NCI-H774 (cell line): ENCODE data around the gene PEBP1.

Source experiments
- DNase-seq: peaks from one replicate; lab custom pipeline; 2025; lab: John Stamatoyannopoulos, UW

The PEBP1 gene

GRCh38 chr12:118136559-118137003 is 657 bp downstream of the PEBP1 start:
- DNase-seq, result no peak

DNA sequence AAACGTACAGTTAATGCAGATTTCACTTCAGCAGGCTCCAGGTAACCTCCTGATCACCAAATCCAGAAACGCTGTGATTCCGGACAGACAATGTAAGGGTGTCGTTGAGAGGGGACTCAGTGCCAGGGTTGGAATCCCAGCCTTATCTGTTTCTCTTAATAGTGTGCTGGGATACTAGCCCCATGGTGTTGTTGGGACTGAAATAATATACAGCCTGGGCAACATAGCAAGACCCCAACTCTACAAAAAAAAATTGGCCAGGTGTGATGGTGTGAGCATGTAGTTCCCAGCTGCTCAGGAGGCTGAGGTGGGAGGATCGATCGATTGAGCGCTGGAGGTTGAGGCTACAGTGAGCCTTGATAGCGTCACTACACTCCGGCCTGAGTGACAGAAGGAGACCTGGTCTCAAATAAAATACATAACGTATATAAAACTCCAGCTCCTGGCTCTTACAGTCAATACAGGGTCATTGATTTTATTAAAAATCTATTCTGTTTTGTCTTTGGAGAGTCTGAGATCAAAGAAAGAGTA is 1.3 kb downstream of the PEBP1 start:
- no peak for DNase-seq

GRCh38 chr12:118140825-118141224 is 4.9 kb downstream of the PEBP1 start:
- no peak for DNase-seq

- DNase-seq, result no peak
Observed at GRCh38 chr12:118144499-118144898, 8.6 kb downstream of the PEBP1 start.

- DNase-seq, result no peak
Observed at GRCh38 chr12:118145113-118145797, 9.3 kb downstream of the PEBP1 start.

DNA sequence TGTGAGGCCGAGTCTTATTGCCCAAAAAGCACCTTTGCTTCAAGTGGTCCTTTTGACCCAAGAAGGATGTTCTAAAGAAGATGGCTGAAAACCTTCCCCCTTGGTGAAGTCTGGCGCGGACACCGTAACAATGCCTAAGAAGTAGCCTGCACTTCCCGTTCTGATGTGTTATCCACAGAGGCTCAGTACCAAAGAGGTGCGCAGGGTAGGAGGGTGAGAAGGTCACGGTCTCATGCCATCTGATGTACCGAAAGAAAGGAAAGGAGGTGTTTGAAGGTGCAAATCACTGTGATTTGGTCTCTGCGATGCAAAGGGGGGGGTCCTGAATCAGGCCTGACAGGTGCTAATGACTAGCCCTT is 9.9 kb downstream of the PEBP1 start:
- DNase-seq, result no peak

DNA sequence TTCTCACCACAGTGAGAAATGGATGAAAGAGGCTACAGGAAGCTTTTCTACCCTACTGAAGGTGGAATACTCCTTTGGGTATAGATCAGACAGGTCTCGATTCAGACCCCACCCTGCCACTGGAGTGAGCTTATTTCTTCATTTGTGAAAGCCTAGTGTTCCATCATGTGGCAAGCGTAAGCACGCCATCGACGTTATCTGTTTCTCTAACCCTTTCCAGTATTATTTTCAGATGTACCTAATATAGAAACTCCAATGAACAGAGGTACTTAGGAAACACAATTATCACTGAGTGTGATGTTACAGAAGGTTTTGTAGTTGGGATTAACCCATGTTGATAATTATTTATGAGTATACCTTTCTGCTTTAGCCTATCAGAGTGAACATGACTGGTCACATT is 12.4 kb downstream of the PEBP1 start:
- DNase-seq, result no peak

GRCh38 chr12:118150625-118151024 is 14.7 kb downstream of the PEBP1 start:
- no peak for DNase-seq

GRCh38 chr12:118151755-118152154 is 15.8 kb downstream of the PEBP1 start:
- no peak for DNase-seq

DNA sequence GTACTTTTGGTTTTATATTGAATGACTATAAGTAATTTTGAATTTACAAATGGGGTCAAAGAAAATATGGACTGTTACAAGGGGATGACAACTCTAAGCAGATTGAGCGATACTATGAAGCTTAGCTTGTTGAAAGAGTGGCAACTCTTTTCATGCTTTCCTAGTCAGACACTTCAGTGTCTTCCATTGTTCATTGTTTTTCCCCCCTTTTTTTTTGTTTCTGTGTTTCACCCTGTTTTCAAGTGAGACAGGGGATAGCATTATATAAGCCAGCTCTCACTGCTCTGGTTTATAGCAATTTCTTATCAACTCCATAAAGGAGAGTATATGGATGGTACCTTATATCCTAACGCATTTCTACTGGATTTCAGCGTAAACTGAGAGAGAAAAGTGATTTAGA is 24.6 kb downstream of the PEBP1 start:
- DNase-seq, result no peak

DNA sequence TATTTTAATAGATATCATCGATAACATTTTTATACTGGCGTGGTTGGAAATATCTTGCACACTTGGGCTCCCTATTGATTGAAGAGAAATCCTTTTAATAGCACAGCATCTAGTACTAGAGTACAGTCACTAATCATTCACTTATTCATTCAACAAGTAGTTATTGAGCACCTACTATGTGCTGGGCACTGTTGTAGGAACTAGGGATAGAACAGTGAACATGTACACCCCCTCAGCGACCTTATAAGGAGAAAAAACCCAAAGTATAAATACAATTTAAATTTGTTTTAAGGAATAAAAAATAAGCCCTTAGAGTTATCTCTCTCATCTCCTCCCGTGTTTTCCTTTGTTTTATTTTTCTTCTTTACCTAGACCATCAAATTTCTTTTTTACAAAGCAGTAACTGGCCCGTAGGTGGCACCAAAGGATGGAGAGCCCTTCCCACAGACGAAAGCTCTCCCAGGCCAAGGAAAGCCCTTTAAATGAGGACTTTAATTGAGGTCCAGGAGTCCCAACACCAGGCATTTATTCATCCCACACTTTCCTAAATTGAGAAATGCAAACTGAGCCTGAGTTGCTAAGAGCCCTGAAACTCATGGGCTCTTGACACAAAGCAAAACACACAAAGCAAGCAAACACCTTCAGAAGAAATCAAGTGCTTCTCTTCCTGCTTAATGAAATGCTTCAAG is 29.0 kb downstream of the PEBP1 start:
- DNase-seq, result peak; percentile 30

DNA sequence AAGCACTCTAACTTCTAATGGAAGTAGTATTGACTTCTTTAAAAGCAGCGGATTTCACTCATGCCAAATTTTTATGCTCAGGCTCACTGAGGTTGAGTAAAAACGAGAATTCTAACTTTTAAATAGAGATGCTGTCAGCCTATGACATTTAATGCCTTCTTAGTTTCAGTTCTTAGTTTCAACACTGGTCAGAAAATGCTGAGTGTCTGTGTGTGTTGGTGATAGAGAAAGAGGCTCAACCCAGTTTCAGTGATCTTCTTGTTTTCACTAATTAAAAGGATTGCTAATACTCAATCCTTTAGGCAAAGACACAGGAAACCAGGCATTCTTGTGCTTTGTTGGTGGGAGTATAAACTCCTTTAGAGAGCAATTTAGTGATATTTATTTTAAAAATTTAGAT is 31.0 kb downstream of the PEBP1 start:
- no peak for DNase-seq

DNA sequence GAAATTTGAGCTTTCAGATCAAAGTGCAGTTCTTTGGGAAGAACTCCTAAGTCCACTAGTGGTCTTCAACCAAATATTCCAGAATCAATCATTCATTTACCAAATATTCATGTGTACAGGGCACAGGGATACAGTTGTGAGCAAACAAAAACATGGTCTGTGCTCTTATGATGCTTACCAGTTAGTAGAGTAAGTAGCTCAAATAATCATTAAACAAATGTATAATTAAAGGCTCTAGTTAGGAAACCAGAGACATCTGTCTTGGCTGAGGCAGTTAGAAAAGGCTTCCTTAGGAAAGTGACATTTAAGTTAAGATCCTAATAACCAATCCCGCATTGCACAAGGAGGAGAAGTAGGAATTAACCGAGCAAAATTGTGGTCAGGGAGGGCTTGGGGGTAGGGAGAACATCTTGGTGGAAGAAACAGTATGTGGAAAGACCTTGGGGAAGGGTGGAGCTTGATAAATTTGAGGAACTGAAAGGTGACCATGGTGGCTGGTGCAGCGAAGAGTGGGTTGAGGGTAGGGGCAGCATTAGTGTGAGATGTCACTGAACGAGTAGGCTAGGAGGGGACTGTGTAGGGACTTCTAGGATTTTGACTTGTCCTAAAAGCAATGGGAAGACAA is 40.0 kb downstream of the PEBP1 start:
- DNase-seq, result no peak

DNA sequence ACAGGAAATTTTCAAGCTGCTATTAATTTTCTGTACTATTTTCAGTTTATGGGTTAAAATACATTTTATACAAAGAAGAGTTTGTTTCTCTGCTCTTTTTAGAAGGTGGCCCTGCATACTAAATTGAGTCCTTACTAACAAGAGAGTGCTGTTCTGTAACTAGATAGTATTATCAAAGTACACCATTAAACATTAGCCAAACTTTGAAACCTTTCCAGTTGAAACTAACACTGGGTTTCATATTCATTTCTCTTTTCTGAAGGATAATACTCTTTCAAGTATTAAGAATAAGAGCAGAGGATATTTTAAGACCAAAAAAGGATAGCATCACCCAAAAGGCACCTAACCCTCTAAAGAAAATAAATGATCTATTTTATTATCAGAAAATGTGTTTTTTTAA is 47.2 kb downstream of the PEBP1 start:
- no peak for DNase-seq

DNA sequence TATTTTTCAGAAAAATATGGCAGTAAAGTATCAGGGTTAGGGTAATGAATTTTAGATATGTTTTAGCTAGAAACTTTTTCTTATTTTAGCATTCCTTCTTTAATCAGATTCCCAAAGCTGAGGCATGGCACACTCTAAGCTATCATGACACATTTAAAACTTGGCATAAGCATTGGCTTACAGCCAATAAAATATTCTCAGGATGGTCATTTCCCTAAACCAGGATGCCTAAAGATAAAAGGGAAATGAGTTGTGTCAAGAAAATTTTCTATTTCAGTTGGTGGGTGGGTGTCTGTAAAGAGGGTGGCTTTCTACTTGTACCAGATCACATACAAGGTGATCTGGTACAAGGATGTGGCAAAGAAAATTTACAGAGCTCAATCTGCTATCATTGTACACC is 47.8 kb downstream of the PEBP1 start:
- DNase-seq, result no peak

GRCh38 chr12:118185602-118186397 is 49.9 kb downstream of the PEBP1 start:
- no peak for DNase-seq

GRCh38 chr12:118187751-118188435 is 52.0 kb downstream of the PEBP1 start:
- DNase-seq, result no peak

GRCh38 chr12:118188690-118189371 is 52.9 kb downstream of the PEBP1 start:
- DNase-seq, result no peak

DNA sequence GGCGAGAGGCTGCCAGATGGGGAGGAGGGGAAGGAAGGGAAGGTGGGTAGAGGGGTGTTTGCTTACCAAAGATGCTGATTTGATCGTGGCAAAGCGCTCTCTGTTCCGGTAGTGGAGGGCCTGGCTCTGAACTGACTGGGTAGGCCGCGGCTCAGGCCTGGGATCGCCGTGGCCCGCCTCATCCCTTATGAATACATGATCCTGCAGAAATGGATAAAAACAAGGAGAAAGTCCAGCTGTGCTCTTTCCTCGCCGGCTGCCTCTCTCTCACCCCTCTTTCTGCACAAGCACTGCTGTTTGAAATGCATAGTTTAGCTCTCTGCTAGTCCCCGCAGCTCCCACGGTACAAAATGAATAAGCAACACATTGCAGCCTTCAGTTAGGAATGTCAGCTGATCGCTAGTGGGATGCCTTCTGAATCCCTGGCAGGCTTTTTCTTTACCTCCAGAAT is 53.8 kb downstream of the PEBP1 start:
- DNase-seq, result no peak

GRCh38 chr12:118190266-118190665 is 54.3 kb downstream of the PEBP1 start:
- no peak for DNase-seq

GRCh38 chr12:118193477-118193876 is 57.6 kb downstream of the PEBP1 start:
- no peak for DNase-seq
